IPS-NIHi11 (cell line): ENCODE data around the gene GPR142.
"Not testable (repeated sequence)": the region's sequence is repeated elsewhere in the genome, so short reads cannot be mapped to it uniquely, and the experiment has no call there.

Source experiments
- DNase-seq: peaks from one replicate; pipeline ENCODE4 v3.0.0; 2012; ENCODE audit warnings: mixed read lengths, low spot score

GPR142 gene

DNA sequence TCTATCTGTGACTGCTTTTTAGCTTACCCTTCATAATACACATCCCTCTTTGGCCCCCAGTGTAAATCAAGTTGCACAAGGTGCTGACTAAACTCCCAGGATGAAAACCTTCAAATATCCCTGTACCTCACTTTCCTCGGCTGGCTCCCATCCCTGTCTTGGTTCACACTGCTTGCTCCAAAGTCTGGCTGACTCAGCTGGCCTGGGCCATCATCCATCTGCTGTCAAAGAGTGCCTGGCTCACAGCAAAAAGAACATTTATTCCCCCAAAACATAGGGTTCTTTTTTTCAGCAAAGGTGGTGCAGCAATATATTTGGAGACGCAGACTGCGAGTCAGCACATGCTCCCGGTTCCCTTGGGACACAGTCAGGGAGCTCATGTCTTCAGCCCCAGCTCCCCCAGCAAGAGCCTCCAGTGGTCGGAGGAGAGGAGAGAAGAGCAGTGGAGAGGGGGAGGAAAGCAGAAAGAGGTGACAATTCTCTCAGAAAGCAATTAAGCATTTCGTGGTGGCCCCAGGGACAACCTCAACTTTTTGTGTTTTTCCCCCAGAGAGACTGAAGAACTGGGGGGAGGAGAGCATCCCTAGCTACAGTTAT is 26.1 kb downstream of the GPR142 start:
- DNase-seq, result no peak

DNA sequence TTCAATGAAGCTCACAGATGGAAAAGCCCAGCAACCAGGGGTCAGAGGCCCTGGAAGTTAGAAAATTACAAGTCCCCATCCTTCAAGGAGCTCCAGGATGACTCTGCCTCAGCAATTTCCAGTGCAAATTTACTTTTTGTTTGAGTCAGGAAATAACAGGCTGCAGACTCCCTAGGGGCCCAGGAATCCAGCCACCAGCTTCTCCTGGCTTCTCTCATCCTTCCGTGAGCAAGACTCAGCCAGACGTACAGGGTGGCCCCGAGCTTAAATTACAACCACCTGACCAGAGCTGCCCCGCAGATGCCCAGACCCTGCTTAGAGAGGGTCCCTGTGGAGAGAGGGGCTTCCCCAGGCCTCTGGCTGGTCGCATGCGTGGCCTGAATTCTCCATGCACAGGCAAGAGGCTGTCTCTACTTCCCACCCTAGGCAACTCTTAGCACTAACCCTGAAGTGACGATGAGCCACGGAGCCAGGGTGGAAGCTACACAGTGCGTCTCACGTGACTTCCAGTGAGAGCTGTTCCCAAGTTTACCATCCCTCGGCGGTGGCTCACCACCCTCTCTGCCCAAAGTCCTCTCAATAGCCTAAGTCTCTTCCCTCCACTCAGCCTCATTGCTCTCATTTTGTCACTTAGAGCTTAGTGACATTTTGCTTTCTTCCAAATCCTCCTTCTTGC is 27.1 kb downstream of the GPR142 start:
- no peak for DNase-seq

DNA sequence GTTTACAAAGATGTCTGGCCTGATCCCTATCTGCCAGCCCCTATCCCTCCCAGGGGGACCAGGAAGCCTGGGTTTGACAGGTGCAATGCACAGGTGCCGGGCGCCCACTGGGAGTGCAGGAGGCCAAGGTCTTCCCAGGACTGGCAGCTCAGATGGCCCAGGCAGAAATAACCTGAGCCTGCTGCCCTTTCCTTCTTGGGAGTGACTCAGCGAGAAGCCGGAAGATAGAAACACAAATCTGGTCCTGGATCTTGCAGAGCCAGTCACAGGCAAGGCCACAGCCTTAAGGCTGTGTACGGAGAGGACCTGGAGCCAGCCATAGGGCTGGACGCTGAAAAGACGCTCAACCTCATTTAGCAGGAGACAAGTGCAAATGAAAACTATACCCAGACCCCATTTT is 27.7 kb downstream of the GPR142 start:
- DNase-seq, result no peak

DNA sequence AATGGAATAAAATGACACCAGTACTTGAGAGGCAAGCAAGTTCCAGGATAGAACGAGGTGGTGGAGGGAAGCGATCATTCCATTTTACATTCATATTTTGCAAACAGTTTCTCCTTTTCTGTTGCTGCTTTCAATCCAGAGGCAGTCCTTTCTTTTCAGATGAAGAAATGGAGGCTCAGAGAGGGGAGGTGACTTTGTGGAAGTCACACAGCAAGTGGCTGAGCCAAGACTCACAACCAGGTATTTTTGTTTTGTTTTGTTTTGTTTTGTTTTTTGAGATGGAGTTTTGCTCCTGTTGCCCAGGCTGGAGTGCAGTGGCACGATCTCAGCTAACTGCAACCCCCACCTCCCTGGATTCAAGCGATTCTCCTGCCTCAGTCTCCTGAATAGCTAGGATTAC is 29.3 kb downstream of the GPR142 start:
- no peak for DNase-seq

DNA sequence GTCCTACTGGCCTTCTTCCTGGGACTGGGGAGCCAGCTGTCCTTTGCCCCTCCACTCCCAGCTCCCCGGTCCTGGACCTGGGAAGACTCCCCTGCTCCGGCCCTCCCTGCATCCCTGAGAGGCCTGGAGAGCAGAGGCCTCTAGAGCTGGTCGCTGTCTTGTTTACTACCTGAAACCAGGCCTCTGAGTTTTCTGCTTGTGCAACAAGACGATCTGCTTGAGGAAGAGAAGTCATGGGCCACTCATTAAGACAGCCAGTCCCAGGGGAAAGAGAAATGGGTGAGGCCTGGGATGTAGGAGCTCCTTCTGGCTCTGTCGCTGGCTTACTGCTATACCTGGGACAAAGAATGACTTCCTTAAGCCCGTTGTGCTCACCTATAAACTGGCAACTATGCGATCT is 34.7 kb downstream of the GPR142 start:
- no peak for DNase-seq

DNA sequence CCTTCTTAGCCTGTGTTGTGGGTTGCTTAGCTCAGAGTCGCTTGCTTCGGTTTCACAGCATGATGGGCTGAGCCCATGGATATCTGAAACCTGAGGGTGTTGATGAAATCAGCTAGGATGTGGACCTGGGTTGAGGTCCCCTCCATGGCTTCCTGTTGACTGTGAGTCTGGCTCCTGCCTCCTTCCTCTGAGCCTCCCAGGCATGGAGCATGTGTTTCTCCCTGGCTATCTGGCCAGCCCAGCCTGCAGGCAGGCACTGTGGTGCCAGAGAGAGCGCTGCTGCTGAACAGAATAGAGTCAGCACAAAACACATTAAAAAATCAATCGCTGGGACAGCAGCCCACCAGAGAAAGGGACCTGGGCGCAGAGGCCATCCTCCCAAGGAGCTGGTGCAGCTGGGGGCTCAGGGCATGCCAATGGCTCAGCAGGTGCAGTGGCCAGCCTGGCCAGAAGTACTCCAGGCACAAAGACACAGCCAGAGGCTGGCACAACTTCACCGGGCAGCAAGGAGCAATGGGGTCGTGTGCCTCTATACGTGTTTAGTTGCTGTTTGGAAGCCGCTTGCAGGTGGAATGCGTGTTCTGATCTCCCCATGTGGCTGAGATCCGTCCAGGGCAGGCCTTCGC is 36.3 kb downstream of the GPR142 start:
- DNase-seq, result no peak

DNA sequence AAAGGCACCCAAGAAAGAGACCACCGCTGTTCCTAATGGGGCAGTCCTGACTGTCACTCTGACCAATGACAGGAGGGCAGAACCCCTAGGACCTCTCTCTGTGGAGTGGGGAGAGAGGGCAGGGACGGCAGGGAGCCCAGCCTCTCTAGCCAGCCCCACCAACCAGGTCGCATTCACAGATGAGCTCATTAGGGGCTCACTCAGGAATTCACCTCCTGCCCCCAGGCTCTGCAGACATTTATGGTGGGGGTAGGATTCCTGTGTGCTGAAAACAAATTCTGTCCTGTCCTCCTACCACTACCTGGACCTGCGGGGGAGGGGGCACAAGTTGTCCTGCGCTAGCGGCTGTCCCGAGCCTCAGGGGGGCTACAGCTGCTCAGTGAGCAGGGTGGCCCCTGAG is 36.9 kb downstream of the GPR142 start:
- peak; percentile 51 for DNase-seq

DNA sequence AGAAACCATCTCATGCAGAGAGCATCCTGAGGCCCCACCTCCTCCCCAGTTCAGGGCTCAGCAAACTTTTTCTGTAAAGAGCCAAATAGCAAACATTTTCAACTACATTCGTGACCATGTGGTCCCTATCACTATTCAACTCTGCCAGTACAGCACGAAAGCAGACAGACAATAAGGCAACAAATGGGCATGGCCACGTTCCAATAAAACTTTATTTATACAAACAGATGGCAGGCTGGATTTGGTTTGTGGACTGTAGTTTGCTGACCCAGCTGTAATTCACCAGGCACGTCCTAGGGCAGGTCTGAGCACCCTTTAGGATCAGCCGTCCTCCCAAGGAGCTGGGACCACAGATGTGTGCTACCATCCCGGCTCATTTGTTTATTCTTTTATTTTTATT is 37.5 kb downstream of the GPR142 start:
- DNase-seq, result no peak

DNA sequence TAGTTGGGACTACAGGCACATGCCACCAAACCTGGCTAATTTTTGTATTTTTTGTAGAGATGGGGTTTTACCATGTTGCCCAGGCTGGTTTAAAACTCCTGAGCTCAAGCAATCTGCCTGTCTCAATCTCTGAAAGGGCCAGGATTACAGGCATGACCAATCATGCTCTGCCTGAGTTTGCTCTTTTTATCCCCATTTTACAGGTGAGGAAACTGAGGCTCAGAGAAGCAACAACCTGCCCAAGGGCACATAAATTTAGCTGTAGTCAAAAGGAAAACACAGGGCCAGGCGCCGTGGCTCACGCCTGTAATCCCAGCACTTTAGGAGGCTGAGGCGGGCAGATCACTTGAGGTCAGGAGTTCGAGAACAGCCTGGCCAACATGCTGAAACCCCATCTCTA is 38.0 kb downstream of the GPR142 start:
- not testable (repeated sequence) for DNase-seq

DNA sequence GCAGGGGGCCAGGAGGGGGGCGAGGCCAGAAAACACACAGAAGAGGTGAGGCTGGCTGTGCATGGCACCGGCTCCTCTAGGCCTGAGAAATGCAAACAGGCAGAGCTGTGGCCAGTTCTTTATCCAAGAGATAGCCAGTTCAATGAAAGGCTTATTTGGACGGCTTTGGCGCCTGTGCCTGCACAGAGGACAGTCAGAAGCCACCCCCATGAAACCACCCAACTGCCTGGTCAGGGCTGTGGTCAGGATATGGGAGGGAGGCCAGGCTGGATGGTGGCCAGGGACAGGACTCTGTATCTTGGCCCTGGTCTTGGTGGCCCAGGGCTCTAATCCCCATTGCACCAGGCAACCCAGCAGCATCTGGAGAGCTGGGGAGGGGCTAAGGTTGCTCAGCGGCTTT is 40.1 kb downstream of the GPR142 start:
- no peak for DNase-seq

DNA sequence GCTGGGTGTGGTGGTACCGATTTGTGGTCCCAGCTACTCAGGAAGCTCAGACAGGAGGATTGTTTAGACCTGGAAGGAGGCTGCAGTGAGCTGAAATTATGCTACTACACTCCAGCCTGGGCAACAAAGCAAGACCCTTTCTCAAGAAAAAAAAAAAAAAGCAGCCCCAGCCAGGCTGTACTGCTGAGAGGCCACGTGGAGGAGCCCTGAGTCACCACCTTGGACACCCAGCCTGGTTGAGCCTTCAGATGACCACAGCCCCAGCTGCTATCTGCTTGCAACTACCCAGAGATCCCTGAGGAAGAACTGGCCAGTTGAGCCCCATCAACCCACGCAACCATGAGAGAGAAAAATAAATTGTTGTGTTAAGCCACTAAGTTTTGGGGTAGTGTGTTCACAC is 41.0 kb downstream of the GPR142 start:
- no peak for DNase-seq

DNA sequence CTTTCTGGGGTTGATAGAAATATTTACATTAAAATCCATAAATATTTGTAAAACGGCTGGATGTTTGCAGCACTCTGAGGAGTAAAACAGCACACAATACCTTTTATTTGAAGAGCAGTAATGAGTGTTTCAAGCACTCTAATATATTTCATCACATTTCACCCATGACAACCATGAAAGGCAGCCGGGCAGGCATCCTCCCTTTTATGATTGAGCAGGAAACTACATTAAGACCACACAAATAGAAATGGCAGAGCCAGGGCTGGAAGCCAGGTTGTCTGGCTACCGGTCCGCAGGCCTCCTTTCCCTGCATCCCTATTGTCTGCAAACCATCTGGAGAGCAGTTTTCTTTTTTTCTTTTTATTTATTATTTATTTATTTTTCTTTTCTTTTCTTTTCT is 41.5 kb downstream of the GPR142 start:
- no peak for DNase-seq

DNA sequence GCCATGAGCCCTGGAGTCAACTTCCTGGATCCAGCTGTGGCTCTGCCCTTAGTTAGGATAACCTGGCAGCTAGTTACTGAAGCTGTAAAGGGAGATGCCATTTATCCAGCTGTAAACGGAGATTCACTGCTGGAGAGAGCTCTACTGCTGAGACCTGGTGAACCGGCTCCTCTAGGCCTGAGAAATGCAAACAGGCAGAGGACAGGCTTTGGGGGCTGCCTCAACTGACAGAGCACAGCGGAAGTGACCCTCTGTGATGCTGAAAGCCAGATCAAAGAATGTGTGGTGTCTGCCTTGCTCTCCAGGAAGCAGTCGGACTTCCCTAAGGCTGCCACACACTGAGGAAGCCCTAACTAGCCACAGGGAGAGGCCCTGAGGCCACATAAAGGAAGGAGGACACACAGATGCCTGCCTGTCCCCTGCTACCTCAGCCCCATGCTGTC is 42.7 kb downstream of the GPR142 start:
- DNase-seq, result no peak

DNA sequence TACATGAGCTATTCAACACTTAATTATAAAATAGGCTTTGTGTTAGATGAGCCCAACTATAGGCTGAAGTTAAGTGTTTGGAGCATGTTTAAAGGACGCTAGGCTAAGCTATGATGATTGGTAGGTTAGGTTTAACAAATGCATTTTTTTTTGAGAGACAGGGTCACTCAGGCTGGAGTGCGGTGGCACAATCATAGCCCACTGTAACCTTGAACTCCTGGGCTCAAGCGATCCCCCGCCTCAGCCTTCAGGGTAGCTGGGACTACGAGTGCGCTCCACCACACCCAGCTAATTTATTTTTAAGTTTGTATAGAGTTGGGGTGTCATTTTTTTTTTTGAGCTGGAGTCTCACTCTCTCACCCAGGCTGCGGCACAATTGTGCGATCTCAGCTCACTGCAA is 45.3 kb downstream of the GPR142 start:
- no peak for DNase-seq

DNA sequence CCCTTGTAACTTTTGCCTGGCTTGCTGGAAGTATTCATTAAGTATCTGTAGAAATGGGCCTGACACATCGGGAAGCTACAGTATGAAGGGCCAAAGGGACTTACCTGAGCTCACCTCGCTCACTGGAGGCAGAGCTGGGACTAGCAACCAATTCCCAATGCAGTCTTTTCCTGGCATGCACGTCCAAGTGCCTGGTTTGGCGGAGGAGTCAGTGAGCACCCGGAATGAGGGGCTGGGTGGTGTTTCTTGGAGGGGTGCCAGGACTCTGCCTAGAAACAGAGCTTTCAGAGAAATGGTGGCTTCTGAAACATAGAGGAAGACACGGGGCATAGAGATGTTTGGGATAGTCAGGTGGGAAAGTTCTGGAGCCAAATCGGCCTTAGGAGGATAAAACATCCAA is 46.2 kb downstream of the GPR142 start:
- no peak for DNase-seq

DNA sequence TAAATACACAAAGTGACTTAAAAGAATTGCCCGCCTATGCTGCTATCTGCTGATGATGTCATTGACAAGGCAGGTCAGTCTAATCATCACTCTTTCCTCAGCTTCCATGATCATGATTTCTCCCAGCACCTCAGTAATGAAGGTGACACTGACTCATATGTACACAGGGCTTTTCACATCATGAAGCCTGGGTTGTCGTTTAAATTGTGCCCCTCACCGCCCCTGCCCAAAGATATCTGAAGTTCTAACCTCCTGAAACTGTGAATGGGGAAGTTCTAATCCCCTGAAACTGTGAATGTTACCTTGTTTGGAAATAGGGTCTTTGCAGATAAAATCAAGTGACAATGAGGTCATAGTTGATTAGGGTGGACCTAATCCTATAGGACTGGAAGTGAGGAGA is 47.2 kb downstream of the GPR142 start:
- DNase-seq, result no peak

DNA sequence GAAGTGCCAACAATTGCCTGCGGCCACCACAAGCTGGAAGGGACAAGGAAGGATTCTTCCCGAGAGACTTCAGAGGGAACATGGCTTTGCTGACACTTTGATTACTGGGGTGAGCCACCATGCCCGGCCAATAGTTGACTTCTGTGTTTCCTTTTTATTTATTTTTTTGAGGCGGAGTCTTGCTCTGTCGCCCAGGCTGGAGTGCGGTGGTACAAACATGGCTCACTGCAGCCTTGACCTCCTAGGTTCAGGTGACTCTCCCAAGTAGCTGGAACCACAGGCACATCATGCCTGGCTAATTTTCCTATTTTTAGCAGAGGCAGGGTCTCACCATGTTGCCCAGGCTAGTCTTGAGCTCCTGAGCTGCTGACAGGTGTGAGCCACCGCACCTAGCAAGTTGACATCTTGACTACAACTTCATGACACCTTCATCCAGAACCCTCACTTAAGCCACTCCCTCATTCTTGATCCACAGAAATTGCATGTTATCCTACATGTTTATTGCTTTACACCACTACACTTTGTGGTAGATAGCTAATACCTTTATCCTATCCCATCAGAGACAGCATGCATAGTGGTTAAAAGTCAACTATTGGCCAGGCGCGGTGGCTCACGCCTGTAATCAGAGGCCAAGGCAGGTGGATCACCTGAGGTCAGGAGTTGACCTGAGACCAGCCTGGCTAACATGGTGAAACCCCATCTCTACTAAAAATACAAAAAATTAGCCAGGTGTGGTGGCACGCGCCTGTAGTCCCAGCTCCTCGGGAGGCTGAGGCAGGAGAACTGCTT is 48.5 kb downstream of the GPR142 start:
- DNase-seq, result no peak

DNA sequence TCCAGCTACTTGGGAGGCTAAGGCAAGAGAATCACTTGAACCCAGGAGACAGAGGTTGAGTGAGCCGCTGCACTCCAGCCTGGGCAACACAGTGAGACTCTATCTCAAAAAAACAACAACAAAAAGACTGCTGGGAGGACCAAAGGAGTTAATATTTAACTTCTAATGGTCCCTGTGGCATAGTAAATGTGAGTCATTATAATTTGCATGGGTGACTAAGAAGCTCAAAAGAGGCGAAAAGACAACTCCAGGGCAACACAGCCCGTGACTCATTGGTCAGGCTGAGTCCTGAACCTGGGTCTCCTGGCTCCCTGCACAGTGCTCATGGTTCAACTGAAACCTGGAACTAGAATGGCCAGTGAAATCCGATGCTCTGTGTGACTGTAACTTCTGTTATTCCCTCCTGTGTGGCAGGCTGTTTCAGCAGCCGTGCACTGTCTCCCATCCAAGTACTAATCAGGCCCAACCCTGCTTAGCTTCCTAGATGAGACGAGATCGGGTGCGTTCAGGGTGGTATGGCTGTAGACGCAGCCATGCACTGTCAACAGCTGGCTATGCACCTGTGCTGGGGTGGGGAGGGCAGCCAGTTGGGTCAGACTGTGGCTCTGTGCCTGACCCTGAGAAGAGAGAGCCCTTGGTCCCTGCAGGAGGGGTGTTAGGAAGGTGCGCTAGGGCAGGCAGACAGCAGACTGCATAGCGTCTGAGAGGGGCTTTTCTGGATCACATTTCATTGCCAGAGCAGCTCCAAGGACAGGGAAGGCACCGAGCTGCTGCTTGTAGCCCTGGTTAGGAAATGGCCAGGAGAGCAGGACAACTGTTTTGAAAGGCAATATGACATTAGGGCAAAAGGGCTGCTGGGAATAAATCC is 50.1 kb downstream of the GPR142 start:
- DNase-seq, result no peak

DNA sequence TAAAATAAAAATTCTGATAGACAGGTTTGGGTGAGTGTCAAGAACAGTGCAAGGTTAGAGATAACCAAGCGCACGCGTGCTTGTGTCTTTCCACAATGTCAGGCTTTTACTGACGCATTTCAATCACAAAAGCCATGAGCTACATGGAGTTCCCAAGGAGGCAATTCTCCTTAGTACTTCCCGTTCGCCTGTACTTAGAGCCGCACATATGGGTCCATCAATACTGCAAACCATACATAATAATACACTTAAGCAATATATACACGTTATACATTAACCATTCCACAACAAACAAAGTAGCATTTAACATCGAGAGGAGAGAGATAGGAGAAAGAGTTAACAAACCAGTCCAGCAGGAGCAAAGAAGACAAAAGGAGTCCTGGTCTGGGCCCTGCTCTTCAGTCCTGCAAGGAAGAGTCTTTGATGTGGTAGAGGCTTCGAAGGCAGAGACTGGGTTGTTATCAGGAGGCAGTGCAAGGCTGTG is 52.7 kb downstream of the GPR142 start:
- no peak for DNase-seq
